Measurements from ENCODE around the gene USP20.

USP20 gene

GRCh38 chr9:129879991-129880653 is 44.9 kb downstream of the USP20 start:
- Histone ChIP-seq H3K9me3 (ENCODE audit: control insufficient read depth, insufficient read depth, low read depth, low read length) (no peaks in the 10 kb centered on the region), H3K27ac (ENCODE audit: extremely low read depth, low read depth, low read length) (no peak overlapping the region), H3K36me3 (ENCODE audit: control insufficient read depth in 2 of 2, insufficient read depth in 1 of 2, low read length in 2 of 2) (peaks cover 0 to 48% of the 10 kb centered on the region in 2 experiments; a peak in 1 of 3 replicates), H3K4me3 (ENCODE audit: low read depth, low read length) (no peak overlapping the region), H3K4me1 (ENCODE audit: control insufficient read depth, insufficient read depth, low read length) (no peaks in the 10 kb centered on the region; the same call in 1 of the 2 replicates)
- TF ChIP-seq ZSCAN5A (tag by site-specific recombination; IDR thresholded peaks at IDR 0.05) = no peak
- 0 out of 2 replicates have a peak, but pooled peaks have one; percentile 11 for TF ChIP-seq SP2 (tag by site-specific recombination; IDR thresholded peaks at IDR 0.05)
- TF ChIP-seq ZNF350 (tag by site-specific recombination; IDR thresholded peaks at IDR 0.05) = no peak
- no peak for TF ChIP-seq ZNF529 (tag by site-specific recombination; IDR thresholded peaks at IDR 0.05; ENCODE audit: insufficient replicate concordance)
- ChIA-PET POLR2A (no interaction called here), CTCF (interaction anchor here (0.6 kb wide), 1 partner anchor 448 kb away, joined by 3 read pairs; no protein-coding TSS in a partner anchor)

- TF ChIP-seq ZNF501 (tag by site-specific recombination; IDR thresholded peaks at IDR 0.05) (no peak), ZIC2 (tag by site-specific recombination; IDR thresholded peaks at IDR 0.05) (peak; percentile 98), ZNF639 (tag by site-specific recombination; IDR thresholded peaks at IDR 0.05) (no peak), ATF2 (tag by site-specific recombination; IDR thresholded peaks at IDR 0.05; ENCODE audit: low read depth) (no peak), ZNF398 (tag by site-specific recombination; IDR thresholded peaks at IDR 0.05) (peak; percentile 51; the same call in 1 of the 2 replicates), ZNF132 (tag by site-specific recombination; IDR thresholded peaks at IDR 0.05; ENCODE audit: borderline replicate concordance) (no peak), ZFHX2 (tag by site-specific recombination; conservative IDR thresholded peaks at IDR 0.05) (no peak), ZNF24 (tag by site-specific recombination; IDR thresholded peaks at IDR 0.05) (no peak), GLIS1 (tag by site-specific recombination; IDR thresholded peaks at IDR 0.05) (peak; percentile 92)
- H3K9me3 ChIP-seq (ENCODE audit: control insufficient read depth, insufficient read depth, low read depth, low read length) = no peaks in the 10 kb centered on the region
- H3K4me3 ChIP-seq (ENCODE audit: low read depth, low read length) = no peak overlapping the region
- CTCF ChIA-PET = interaction anchor here (0.7 kb wide), 1 partner anchor 88 kb away, joined by 3 read pairs; no protein-coding TSS in a partner anchor
- POLR2A ChIA-PET = interaction anchor here (0.6 kb wide), 1 partner anchor 30 kb away, joined by 5 read pairs; no protein-coding TSS in a partner anchor
- no peaks in the 10 kb centered on the region; the same call in 1 of the 2 replicates for H3K4me1 ChIP-seq (ENCODE audit: control insufficient read depth, insufficient read depth, low read length)
- peaks cover 0 to 40% of the 10 kb centered on the region in 2 experiments; a peak in 1 of 3 replicates for H3K36me3 ChIP-seq (ENCODE audit: control insufficient read depth in 2 of 2, insufficient read depth in 1 of 2, low read length in 2 of 2)
- H3K27ac ChIP-seq (ENCODE audit: extremely low read depth, low read depth, low read length) = no peak overlapping the region
These were observed 45.6 kb downstream of the USP20 start for GRCh38 chr9:129880654-129881546.

All from HEK293 (cell line).